ENCODE measurements around the gene GSS. TPM values are rescaled to one million over a fixed set of nuclear protein-coding genes. Genes with fewer than 3 reads are reported as not detected.

Gene GSS
- total RNA-seq, 1 donor from 2014 or later, result 72.5 TPM

- H3K27ac Mint-ChIP-seq, result no peak overlapping the region
- no peaks in the 10 kb centered on the region for H3K4me1 Mint-ChIP-seq (ENCODE audit: low read depth)
- no peak for DNase-seq (ENCODE audit: low spot score, unreplicated experiment)
- no peaks in the 10 kb centered on the region for H3K9me3 Mint-ChIP-seq (ENCODE audit: low read depth)
- TF ChIP-seq CTCF (IDR thresholded peaks at IDR 0.05; ENCODE audit: unreplicated experiment), result peak; percentile 4
- peaks cover 35% of the 10 kb centered on the region for H3K36me3 Mint-ChIP-seq (ENCODE audit: insufficient read depth)
- no peaks in the 10 kb centered on the region for H3K27me3 Mint-ChIP-seq
- H3K4me3 Mint-ChIP-seq (ENCODE audit: low read depth), result no peak overlapping the region
Observed at GRCh38 chr20:35002426-35003210, 47.0 kb upstream of the GSS start.

- no peak for DNase-seq (ENCODE audit: low spot score, unreplicated experiment)
Observed at GRCh38 chr20:35001596-35002362, 46.2 kb upstream of the GSS start.

DNA sequence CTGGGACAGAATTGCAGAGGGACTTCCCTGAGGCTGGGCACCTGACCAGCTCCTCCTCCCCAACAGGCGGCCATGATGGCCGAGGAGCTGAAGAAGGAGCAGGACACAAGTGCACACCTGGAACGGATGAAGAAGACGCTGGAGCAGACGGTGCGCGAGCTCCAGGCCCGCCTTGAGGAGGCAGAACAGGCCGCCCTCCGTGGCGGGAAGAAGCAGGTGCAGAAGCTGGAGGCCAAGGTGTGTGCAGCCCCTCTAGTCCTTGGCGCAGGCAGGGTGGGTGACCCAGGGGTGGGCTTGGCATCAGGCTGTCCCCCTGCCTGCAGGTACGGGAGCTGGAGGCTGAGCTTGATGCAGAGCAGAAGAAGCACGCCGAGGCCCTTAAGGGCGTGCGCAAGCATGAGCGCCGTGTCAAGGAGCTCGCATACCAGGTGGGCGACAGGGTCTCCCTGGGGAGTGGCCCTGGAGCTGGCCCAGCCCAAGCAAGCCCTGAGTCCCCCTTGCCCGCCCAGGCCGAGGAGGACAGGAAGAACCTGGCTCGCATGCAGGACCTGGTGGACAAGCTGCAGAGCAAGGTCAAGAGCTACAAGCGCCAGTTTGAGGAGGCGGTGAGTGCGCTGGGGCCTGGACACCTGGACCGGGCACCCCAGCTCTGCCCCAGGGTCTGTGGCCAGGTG lies 45.5 kb upstream of the GSS start:
- H3K4me1 Mint-ChIP-seq (ENCODE audit: low read depth), result no peaks in the 10 kb centered on the region
- no peak overlapping the region for H3K4me3 Mint-ChIP-seq (ENCODE audit: low read depth)
- no peak for DNase-seq (ENCODE audit: low spot score, unreplicated experiment)
- no peak for TF ChIP-seq CTCF (IDR thresholded peaks at IDR 0.05; ENCODE audit: unreplicated experiment)
- peaks cover 38% of the 10 kb centered on the region for H3K36me3 Mint-ChIP-seq (ENCODE audit: insufficient read depth)
- peak overlapping the region; percentile 19 for H3K27ac Mint-ChIP-seq
- no peaks in the 10 kb centered on the region for H3K27me3 Mint-ChIP-seq
- no peaks in the 10 kb centered on the region for H3K9me3 Mint-ChIP-seq (ENCODE audit: low read depth)

More at GRCh38 chr20:35001596-35002362, 46.2 kb upstream of the GSS start:
- Mint-ChIP-seq H3K27me3 (no peaks in the 10 kb centered on the region), H3K36me3 (ENCODE audit: insufficient read depth) (peaks cover 37% of the 10 kb centered on the region), H3K4me1 (ENCODE audit: low read depth) (no peaks in the 10 kb centered on the region), H3K27ac (peak overlapping the region; percentile 19), H3K4me3 (ENCODE audit: low read depth) (no peak overlapping the region), H3K9me3 (ENCODE audit: low read depth) (no peaks in the 10 kb centered on the region)
- TF ChIP-seq CTCF (IDR thresholded peaks at IDR 0.05; ENCODE audit: unreplicated experiment), result peak; percentile 44

DNA sequence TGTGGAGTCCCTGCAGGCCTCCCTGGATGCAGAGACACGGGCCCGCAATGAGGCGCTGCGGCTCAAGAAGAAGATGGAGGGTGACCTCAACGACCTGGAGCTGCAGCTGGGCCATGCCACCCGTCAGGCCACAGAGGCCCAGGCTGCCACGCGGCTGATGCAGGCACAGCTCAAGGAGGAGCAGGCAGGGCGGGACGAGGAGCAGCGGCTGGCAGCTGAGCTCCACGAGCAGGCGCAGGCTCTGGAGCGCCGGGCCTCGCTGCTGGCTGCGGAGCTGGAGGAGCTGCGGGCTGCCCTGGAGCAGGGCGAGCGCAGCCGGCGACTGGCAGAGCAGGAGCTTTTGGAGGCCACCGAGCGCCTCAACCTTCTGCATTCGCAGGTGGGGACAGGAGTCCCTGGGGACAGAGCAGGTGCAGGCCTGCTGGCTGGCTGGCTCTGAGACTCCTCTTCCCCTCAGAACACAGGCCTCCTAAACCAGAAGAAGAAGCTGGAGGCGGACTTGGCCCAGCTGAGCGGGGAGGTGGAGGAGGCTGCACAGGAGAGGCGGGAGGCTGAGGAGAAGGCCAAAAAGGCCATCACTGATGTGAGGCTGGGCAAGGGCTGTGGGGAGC lies 44.8 kb upstream of the GSS start:
- Mint-ChIP-seq H3K9me3 (ENCODE audit: low read depth) (no peaks in the 10 kb centered on the region), H3K4me3 (ENCODE audit: low read depth) (no peak overlapping the region), H3K27ac (no peak overlapping the region), H3K27me3 (no peaks in the 10 kb centered on the region), H3K36me3 (ENCODE audit: insufficient read depth) (peaks cover 38% of the 10 kb centered on the region), H3K4me1 (ENCODE audit: low read depth) (no peaks in the 10 kb centered on the region)
- no peak for DNase-seq (ENCODE audit: low spot score, unreplicated experiment)
- TF ChIP-seq CTCF (IDR thresholded peaks at IDR 0.05; ENCODE audit: unreplicated experiment), result no peak

DNA sequence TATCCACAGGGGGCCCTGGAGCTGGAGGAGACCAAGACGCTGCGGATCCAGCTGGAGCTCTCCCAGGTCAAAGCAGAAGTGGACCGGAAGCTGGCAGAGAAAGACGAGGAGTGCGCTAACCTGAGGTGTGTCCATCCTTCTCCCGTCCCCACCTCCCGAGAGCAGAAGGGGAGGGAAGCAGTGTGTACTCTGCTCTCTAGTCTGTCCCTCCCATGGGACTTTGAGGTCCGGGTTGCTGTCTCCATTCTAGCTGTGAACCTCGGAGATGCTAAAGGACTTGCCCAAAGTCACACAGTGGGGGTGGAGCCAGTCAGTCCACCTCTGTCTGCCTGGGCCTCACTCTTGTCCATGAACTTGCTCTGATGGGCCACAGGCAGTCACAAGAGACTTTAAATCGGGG lies 44.2 kb upstream of the GSS start:
- Mint-ChIP-seq H3K9me3 (ENCODE audit: low read depth) (no peaks in the 10 kb centered on the region), H3K4me1 (ENCODE audit: low read depth) (no peaks in the 10 kb centered on the region), H3K27ac (no peak overlapping the region), H3K27me3 (no peaks in the 10 kb centered on the region), H3K36me3 (ENCODE audit: insufficient read depth) (peaks cover 39% of the 10 kb centered on the region), H3K4me3 (ENCODE audit: low read depth) (no peak overlapping the region)
- no peak for DNase-seq (ENCODE audit: low spot score, unreplicated experiment)
- no peak for TF ChIP-seq CTCF (IDR thresholded peaks at IDR 0.05; ENCODE audit: unreplicated experiment)

All from progenitor cell of endocrine pancreas (in vitro differentiated cells).